ENCODE data around the gene DNPH1. TPM values are rescaled to one million over a fixed set of nuclear protein-coding genes. Genes with fewer than 3 reads are reported as not detected.

Gene DNPH1
- total and polyA plus RNA-seq, 9 of the 15 experiments (the other 6 are each of a cell fraction or from before 2014, with no cell fraction given): 7.3 to 300 (median 68.7) TPM

GRCh38 chr6:43228951-43229802 lies at the start of gene DNPH1 (continued):
- TF ChIP-seq PURB (CRISPR knock-in tag; IDR thresholded peaks at IDR 0.05; ENCODE audit: low read depth) (peak; percentile 47; the same call in 1 of the 2 replicates), C11orf30 (IDR thresholded peaks at IDR 0.05; ENCODE audit: low read depth) (peak; percentile 92), LCOR (CRISPR knock-in tag; IDR thresholded peaks at IDR 0.05) (no peak), SMARCB1 (IDR thresholded peaks at IDR 0.05; ENCODE audit: insufficient read length, low read depth) (no peak), E4F1 (CRISPR knock-in tag; IDR thresholded peaks at IDR 0.05; ENCODE audit: borderline replicate concordance) (no peak; the same call in 1 of the 2 replicates), ARID3B (CRISPR knock-in tag; IDR thresholded peaks at IDR 0.05; ENCODE audit: borderline replicate concordance) (no peak), DPF2 (IDR thresholded peaks at IDR 0.05) (peak; percentile 22; the same call in 1 of the 2 replicates), FOSL1 (tag; conservative IDR thresholded peaks at IDR 0.05) (peak; percentile 53), ELF1 (tag; IDR thresholded peaks at IDR 0.05) (no peak), BHLHE40 (IDR thresholded peaks at IDR 0.05; ENCODE audit: low read length) (peak; percentile 95), HNRNPLL (IDR thresholded peaks at IDR 0.05; ENCODE audit: low read depth, low read length, poor library complexity, severe bottlenecking) (no peak), SP1 (CRISPR knock-in tag; IDR thresholded peaks at IDR 0.05) (peak; percentile 25; the same call in 1 of the 2 replicates), SPI1 (IDR thresholded peaks at IDR 0.05; ENCODE audit: borderline replicate concordance, low read depth, low read length) (no peak), SIRT6 (IDR thresholded peaks at IDR 0.05; ENCODE audit: low read depth, low read length) (no peak), CCNT2 (IDR thresholded peaks at IDR 0.05; ENCODE audit: borderline replicate concordance, extremely low read depth, insufficient read length, low read depth, low read length) (peak; percentile 93), SOX6 (IDR thresholded peaks at IDR 0.05) (peak; percentile 74), CBX1 (IDR thresholded peaks at IDR 0.05; ENCODE audit: low read depth) (peak; percentile 93; the same call in 1 of the 2 replicates), RB1 (IDR thresholded peaks at IDR 0.05; ENCODE audit: low read depth) (peak; percentile 98), ZNF121 (CRISPR knock-in tag; conservative IDR thresholded peaks at IDR 0.05) (no peak; the same call in 1 of the 2 replicates)
- TF ChIP-seq, protein P1, sequence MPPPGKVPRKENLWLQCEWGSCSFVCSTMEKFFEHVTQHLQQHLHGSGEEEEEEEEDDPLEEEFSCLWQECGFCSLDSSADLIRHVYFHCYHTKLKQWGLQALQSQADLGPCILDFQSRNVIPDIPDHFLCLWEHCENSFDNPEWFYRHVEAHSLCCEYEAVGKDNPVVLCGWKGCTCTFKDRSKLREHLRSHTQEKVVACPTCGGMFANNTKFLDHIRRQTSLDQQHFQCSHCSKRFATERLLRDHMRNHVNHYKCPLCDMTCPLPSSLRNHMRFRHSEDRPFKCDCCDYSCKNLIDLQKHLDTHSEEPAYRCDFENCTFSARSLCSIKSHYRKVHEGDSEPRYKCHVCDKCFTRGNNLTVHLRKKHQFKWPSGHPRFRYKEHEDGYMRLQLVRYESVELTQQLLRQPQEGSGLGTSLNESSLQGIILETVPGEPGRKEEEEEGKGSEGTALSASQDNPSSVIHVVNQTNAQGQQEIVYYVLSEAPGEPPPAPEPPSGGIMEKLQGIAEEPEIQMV (tag; conservative IDR thresholded peaks at IDR 0.05; ENCODE audit: low read depth): no peak
- TF ChIP-seq, protein P2, sequence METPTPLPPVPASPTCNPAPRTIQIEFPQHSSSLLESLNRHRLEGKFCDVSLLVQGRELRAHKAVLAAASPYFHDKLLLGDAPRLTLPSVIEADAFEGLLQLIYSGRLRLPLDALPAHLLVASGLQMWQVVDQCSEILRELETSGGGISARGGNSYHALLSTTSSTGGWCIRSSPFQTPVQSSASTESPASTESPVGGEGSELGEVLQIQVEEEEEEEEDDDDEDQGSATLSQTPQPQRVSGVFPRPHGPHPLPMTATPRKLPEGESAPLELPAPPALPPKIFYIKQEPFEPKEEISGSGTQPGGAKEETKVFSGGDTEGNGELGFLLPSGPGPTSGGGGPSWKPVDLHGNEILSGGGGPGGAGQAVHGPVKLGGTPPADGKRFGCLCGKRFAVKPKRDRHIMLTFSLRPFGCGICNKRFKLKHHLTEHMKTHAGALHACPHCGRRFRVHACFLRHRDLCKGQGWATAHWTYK (CRISPR knock-in tag; IDR thresholded peaks at IDR 0.05): peak; percentile 89
